Measurements from ENCODE around the gene HCN1. TPM values are rescaled to one million over a fixed set of nuclear protein-coding genes. Genes with fewer than 3 reads are reported as not detected.

Gene HCN1
- total and polyA plus RNA-seq, 2 of the 13 experiments (the other 11 are each of a cell fraction or from before 2014, with no cell fraction given): not detected

GRCh38 chr5:45680950-45681349, 15.2 kb downstream of the HCN1 start (continued):
- TF ChIP-seq IRX3 (CRISPR knock-in tag; IDR thresholded peaks at IDR 0.05; ENCODE audit: borderline replicate concordance, low read depth) (no peak), STAT5B (CRISPR knock-in tag; IDR thresholded peaks at IDR 0.05) (no peak), ZNF615 (CRISPR knock-in tag; IDR thresholded peaks at IDR 0.05; ENCODE audit: borderline replicate concordance) (no peak)

- DNase-seq (ENCODE audit: low spot score) (no peak), FAIRE-seq (no peak), ATAC-seq (no peak)
- ChIA-PET CTCF (ENCODE audit: low intra/inter-chr PET ratio, low total read pairs) (no interaction called here), POLR2A (no interaction called here)
- Histone ChIP-seq H3K4me3 (replicated peaks in 1 of 3; ENCODE audit: insufficient read depth in 1 of 3, low read depth in 2 of 3, low read length in 3 of 3) (no peak overlapping the region), H3K36me3 (replicated peaks in 1 of 2; ENCODE audit: control insufficient read depth in 1 of 2, insufficient read depth in 2 of 2, low read length in 2 of 2) (no peaks in the 10 kb centered on the region), H2AFZ (ENCODE audit: low read length) (no peak overlapping the region), H3K4me2 (ENCODE audit: low read depth, low read length) (no peak overlapping the region), H3K27me3 (ENCODE audit: control insufficient read depth in 1 of 2, insufficient read depth in 2 of 2, low read length in 2 of 2) (no peaks in the 10 kb centered on the region), H3K79me2 (ENCODE audit: insufficient read depth, low read length) (no peaks in the 10 kb centered on the region), H3K9ac (ENCODE audit: insufficient read depth, low read depth, low read length) (no peak overlapping the region), H3K27ac (ENCODE audit: extremely low read length, insufficient read depth, low read length) (no peak overlapping the region), H3K9me3 (ENCODE audit: low read length) (peaks cover 58% of the 10 kb centered on the region), H3K4me1 (ENCODE audit: insufficient read depth, low read length) (no peaks in the 10 kb centered on the region), H4K20me1 (ENCODE audit: insufficient read depth, low read length) (no peaks in the 10 kb centered on the region)
- WGBS (ENCODE audit: low lambda C conversion rate): 2% methylated on average over 2 of the region's 2 CpGs
- TF ChIP-seq RBM22 (optimal IDR thresholded peaks at IDR 0.05; ENCODE audit: low read length) (no peak), ZNF441 (CRISPR knock-in tag; IDR thresholded peaks at IDR 0.05; ENCODE audit: borderline replicate concordance) (no peak), ZNF260 (CRISPR knock-in tag; IDR thresholded peaks at IDR 0.05; ENCODE audit: borderline replicate concordance, low read depth) (no peak), SRSF4 (IDR thresholded peaks at IDR 0.05; ENCODE audit: low read depth, low read length, poor library complexity, severe bottlenecking) (no peak), ZFYVE20 (CRISPR knock-in tag; IDR thresholded peaks at IDR 0.05; ENCODE audit: borderline replicate concordance, low read depth) (no peak), ZNF724P (CRISPR knock-in tag; IDR thresholded peaks at IDR 0.05; ENCODE audit: borderline replicate concordance) (no peak), ELF1 (CRISPR knock-in tag; IDR thresholded peaks at IDR 0.05) (no peak), NFIC (IDR thresholded peaks at IDR 0.05; ENCODE audit: low read length) (no peak), ZNF773 (CRISPR knock-in tag; IDR thresholded peaks at IDR 0.05; ENCODE audit: borderline replicate concordance) (no peak), ZNF251 (CRISPR knock-in tag; IDR thresholded peaks at IDR 0.05) (no peak), ZNF282 (IDR thresholded peaks at IDR 0.05; ENCODE audit: partially characterized antibody) (no peak), ZNF883 (CRISPR knock-in tag; IDR thresholded peaks at IDR 0.05; ENCODE audit: not compliant biosample characterization) (no peak)
- TF ChIP-seq, protein P1, sequence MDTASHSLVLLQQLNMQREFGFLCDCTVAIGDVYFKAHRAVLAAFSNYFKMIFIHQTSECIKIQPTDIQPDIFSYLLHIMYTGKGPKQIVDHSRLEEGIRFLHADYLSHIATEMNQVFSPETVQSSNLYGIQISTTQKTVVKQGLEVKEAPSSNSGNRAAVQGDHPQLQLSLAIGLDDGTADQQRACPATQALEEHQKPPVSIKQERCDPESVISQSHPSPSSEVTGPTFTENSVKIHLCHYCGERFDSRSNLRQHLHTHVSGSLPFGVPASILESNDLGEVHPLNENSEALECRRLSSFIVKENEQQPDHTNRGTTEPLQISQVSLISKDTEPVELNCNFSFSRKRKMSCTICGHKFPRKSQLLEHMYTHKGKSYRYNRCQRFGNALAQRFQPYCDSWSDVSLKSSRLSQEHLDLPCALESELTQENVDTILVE (CRISPR knock-in tag; IDR thresholded peaks at IDR 0.05): no peak
- in situ Hi-C loops (cut with HindIII; ENCODE audit: extremely low pct_ligation_motif_present, low pct_unique_long_range_greater_than_20kb) (no loop called here), intact Hi-C loops (cut with micrococcal nuclease; ENCODE audit: unreplicated experiment) (no loop called here)
- BruUV-seq (replicated peaks): no TSS peak
These were observed 18.7 kb downstream of the HCN1 start for GRCh38 chr5:45677524-45677923.

Data from HepG2 (cell line).